ENCODE data around the gene CTIF.

The CTIF gene

DNA sequence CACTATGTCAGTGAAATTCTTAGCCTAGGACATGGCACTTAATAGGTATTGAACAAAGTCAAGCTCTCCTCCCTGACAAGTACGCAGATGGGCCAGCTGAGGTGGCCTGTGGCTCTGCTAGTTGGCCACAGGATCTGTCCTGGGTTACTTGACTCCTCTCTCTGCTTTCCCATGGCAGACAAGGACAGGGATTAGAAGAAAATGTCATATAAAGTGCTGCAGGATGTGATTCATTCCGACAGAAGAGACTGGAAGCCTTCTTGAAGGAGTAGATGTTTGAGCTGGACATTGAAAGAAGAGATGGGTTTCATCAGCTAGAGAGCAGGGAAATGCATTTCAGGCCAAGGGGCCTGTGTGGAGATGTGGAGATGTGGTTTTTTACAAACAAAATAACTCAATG is 365.3 kb downstream of the CTIF start:
- in situ Hi-C loops (cut with MboI; ENCODE audit: low sequenced_read_pairs), result no loop called here

DNA sequence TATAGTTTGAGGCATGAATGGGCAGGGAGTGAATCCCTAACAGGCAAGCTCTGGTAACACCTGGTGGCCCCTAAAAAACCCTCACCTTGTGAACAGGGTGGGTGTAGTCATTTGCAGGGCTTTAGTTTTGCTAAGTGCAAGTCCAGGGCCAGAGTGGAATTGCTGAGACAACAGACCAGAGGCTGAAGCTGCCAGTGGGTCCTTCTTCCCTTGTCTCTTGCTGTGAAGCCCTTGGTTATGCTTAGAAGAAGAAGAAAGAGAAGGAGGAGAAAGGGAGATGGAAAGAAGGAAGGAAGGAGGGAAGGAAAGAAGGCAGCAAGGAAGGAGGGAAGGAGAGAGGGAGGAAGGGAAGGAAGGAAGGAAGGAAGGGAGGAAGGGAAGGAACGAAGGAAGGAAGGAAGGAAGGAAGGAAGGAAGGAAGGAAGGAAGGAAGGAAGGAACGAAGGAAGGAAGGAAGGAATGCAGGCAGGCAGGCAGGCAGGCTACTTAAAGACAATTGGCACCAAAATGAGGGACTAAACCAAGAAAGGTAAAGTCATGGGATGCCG is 366.1 kb downstream of the CTIF start:
- in situ Hi-C loops (cut with MboI; ENCODE audit: low sequenced_read_pairs), result no loop called here

DNA sequence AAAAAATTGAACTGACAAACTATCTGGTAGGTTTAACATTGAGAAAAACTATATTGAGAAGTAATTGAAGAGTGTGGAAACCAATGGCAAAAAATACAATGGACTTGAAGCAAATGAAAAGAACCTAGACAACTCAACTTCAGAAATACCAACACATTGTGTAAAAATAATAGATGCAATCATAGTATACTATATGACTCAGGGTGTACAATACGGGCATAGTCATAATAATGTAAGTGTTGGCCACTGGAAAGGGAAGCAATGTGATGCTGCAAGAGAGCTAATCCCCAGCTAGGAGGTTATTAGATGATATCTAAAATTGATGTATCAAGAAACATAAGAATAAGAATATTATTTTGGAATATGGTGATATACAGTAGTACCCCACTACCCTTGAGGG is 366.7 kb downstream of the CTIF start:
- in situ Hi-C loops (cut with MboI; ENCODE audit: low sequenced_read_pairs), result no loop called here

DNA sequence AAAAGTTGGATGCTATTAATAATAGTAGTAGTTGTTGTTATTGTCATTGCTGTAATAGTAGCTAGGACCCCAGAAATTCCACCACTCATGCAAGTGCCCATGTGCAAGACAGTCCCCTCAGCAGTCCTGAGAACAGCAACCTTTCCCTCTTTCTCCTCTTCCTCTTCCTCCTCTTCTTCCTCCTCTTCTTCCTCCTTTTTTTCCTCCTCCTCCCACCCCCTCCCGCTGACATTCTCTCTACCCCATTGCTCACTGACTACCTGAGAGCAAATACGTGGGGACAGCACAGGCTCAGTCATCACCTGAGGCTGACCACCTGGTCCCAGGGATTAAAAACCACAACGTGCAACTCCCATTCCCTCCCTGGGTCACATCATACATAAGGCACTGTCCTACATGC is 370.1 kb downstream of the CTIF start:
- in situ Hi-C loops (cut with MboI; ENCODE audit: low sequenced_read_pairs), result no loop called here

DNA sequence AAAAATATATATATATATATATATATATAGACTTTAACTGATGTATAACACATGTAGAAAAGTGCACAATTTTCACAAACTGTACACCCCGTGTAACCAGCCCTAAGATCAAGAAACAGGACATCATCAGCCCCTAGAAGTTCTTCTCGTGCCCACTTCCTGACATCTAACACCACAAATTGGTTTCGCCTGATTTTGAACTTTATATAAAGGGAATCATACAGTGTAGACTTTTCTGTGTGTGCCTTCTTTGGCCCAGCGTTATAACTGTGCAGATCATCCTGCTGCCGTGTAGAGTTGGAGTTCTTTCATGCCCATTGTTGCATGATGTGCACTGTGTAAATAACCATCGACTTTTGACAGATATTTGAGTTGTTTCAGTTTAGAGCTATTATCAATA is 370.9 kb downstream of the CTIF start:
- in situ Hi-C loops (cut with MboI; ENCODE audit: low sequenced_read_pairs), result no loop called here

DNA sequence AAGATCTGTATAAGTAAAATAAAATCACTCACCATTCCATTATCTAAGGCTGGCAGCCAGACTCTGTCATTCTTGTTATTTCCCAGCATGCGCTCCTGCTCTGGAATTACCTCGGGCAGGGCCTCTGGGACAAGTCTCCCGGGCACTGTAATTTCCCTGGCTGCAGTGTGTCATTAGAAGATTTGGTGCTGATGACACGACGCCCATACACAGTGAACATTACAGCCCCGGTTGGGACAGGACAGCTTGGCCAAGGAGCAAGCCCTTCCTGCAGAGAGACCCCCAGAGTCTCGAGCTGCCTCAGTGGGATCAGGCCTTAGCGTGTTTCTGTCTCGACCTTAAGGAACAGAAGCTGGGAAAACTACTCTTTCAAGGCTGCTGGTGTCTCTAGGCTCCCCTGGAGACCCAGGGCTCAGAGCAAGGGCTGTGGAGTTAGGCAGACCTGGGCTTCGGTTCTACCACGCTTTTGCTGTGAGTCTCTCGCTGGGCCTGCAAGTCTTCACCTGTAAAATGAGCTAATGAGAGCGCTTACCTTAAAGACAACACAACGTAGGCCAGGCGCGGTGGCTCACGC is 372.2 kb downstream of the CTIF start:
- in situ Hi-C loops (cut with MboI; ENCODE audit: low sequenced_read_pairs), result no loop called here
